IMR-90 (cell line): Measurements from ENCODE around the gene FRK. TPM values are rescaled to one million over a fixed set of nuclear protein-coding genes. Genes with fewer than 3 reads are reported as not detected.

Experiments
- ATAC-seq: fragments of 200-7000 bp; cut with Tn5 transposase; 2 replicates; pipeline ENCODE4 v1.9.1; 2020; ENCODE audit warnings: low read depth, mild to moderate bottlenecking, moderate library complexity
- BruUV-seq: library from RNA; stranded (reverse); fragments of 400-500 nt; replicated peaks from 2 replicates; lab custom pipeline; 2021; lab: Mats Ljungman, UMichigan
- CTCF ChIA-PET: fragments of 300-600 bp; formaldehyde crosslinking; extraction: SDS; loops from one replicate; lab custom pipeline; 2021; ENCODE audit warnings: antibody characterized with exemption; lab: Yijun Ruan, JAX
- POLR2A ChIA-PET: fragments of 300-600 bp; sonication (Branson Sonifier 250); formaldehyde crosslinking; loops from one replicate; lab custom pipeline; 2022; ENCODE audit warnings: antibody characterized with exemption; ENCODE audit not compliant: unreplicated experiment; lab: Charles Lee
- DNase-seq: peaks from one replicate; pipeline ENCODE4 v3.0.0; 2013
- H2AFZ ChIP-seq: replicated peaks from 2 replicates; pipeline ENCODE3; 2013; ENCODE audit warnings: low read length, mild to moderate bottlenecking; ENCODE audit not compliant: poor library complexity
- H2AK5ac ChIP-seq: 2 replicates; pipeline ENCODE4 v1.6.1; 2013; ENCODE audit warnings: low read depth, low read length, inconsistent platforms
- H2AK9ac ChIP-seq: replicated peaks from 2 replicates; pipeline ENCODE3; 2013; ENCODE audit warnings: mild to moderate bottlenecking, low read depth, low read length, moderate library complexity; ENCODE audit not compliant: poor library complexity
- H2BK120ac ChIP-seq: 2 replicates; pipeline ENCODE4 v1.6.1; 2013; ENCODE audit warnings: low read depth, low read length, inconsistent platforms
- H2BK15ac ChIP-seq: 3 replicates; pipeline ENCODE4 v1.6.1; 2013; ENCODE audit warnings: low read depth, low read length, inconsistent platforms
- H2BK20ac ChIP-seq: 2 replicates; pipeline ENCODE4 v1.6.1; 2013; ENCODE audit warnings: low read depth, mild to moderate bottlenecking, inconsistent platforms, low read length, moderate library complexity
- H2BK5ac ChIP-seq: 2 replicates; pipeline ENCODE4 v1.6.1; 2013; ENCODE audit warnings: mild to moderate bottlenecking, low read depth, low read length, inconsistent platforms; ENCODE audit not compliant: poor library complexity, severe bottlenecking
- H3K14ac ChIP-seq: replicated peaks from 2 replicates; pipeline ENCODE4 v1.6.1; 2013; ENCODE audit warnings: low read depth, low read length, inconsistent platforms
- H3K18ac ChIP-seq: 2 replicates; pipeline ENCODE4 v1.6.1; 2013; ENCODE audit warnings: low read depth, low read length, control low read depth
- H3K23ac ChIP-seq: 2 replicates; pipeline ENCODE4 v1.6.1; 2013; ENCODE audit warnings: low read depth, low read length, inconsistent platforms
- H3K27ac ChIP-seq: 2 replicates; pipeline ENCODE4 v1.5.1; 2013; ENCODE audit warnings: mild to moderate bottlenecking, control low read depth, low read length; ENCODE audit not compliant: insufficient read depth
- H3K27me3 ChIP-seq: 2 replicates; pipeline ENCODE4 v1.6.1; 2013; ENCODE audit warnings: low read length; ENCODE audit not compliant: control insufficient read depth, insufficient read depth
- H3K36me3 ChIP-seq: 2 replicates; pipeline ENCODE4 v1.6.1; 2013; ENCODE audit warnings: low read length, mixed read lengths; ENCODE audit not compliant: control insufficient read depth, insufficient read depth
- H3K4ac ChIP-seq: 2 replicates; pipeline ENCODE4 v1.6.1; 2013; ENCODE audit warnings: low read depth, low read length, inconsistent platforms
- H3K4me1 ChIP-seq: 2 replicates; pipeline ENCODE4 v1.6.1; 2013; ENCODE audit warnings: low read length, mixed read lengths; ENCODE audit not compliant: control insufficient read depth, insufficient read depth
- H3K4me2 ChIP-seq: 2 replicates; pipeline ENCODE4 v1.6.1; 2013; ENCODE audit warnings: low read depth, mild to moderate bottlenecking, control low read depth, low read length, moderate library complexity
- H3K4me3 ChIP-seq: 2 replicates; pipeline ENCODE4 v1.5.1; 2013; ENCODE audit warnings: low read depth, mild to moderate bottlenecking, control low read depth, low read length, moderate library complexity; ENCODE audit not compliant: insufficient read depth
- H3K56ac ChIP-seq: 2 replicates; pipeline ENCODE4 v1.6.1; 2013; ENCODE audit warnings: low read length, inconsistent platforms; ENCODE audit not compliant: insufficient read depth; ENCODE audit errors: extremely low read depth
- H3K79me1 ChIP-seq, 2 experiments: 2 replicates each; pipeline ENCODE4 v1.6.1; 2013; ENCODE audit warnings: low read length in 2 of 2, inconsistent platforms in 1 of 2, low read depth in 1 of 2
- H3K9ac ChIP-seq: 2 replicates; pipeline ENCODE4 v1.6.1; 2013; ENCODE audit warnings: low read depth, low read length, control low read depth
- H3K9me1 ChIP-seq: 2 replicates; pipeline ENCODE4 v1.6.1; 2013; ENCODE audit warnings: low read length, inconsistent platforms; ENCODE audit not compliant: insufficient read depth
- H3K9me3 ChIP-seq: 2 replicates; pipeline ENCODE4 v1.6.1; 2013; ENCODE audit warnings: low read length; ENCODE audit not compliant: control insufficient read depth, insufficient read depth
- H4K20me1 ChIP-seq: 2 replicates; pipeline ENCODE4 v1.6.1; 2013; ENCODE audit warnings: low read length, inconsistent platforms; ENCODE audit not compliant: insufficient read depth
- H4K5ac ChIP-seq: 2 replicates; pipeline ENCODE4 v1.6.1; 2013; ENCODE audit warnings: mild to moderate bottlenecking, low read depth, low read length, control low read depth
- H4K8ac ChIP-seq, 2 experiments: 2 replicates each; pipeline ENCODE4 v1.6.1; 2013; ENCODE audit warnings: low read depth in 2 of 2, low read length in 2 of 2, control low read depth in 1 of 2, inconsistent platforms in 1 of 2
- H4K91ac ChIP-seq: 2 replicates; pipeline ENCODE4 v1.6.1; 2013; ENCODE audit warnings: low read depth, low read length, inconsistent platforms; ENCODE audit not compliant: insufficient read depth
- BHLHE40 ChIP-seq: fragments of 150-350 bp; IDR thresholded peaks from 2 replicates; pipeline ENCODE4 v1.6.1; 2016; ENCODE audit warnings: mild to moderate bottlenecking, low read depth, low read length
- CHD1 ChIP-seq: IDR thresholded peaks from 2 replicates; pipeline ENCODE4 v1.6.1; 2012; ENCODE audit warnings: low read depth, low read length, improper control_type of control experiment
- CTCF ChIP-seq: conservative IDR thresholded peaks from 2 replicates; pipeline ENCODE4 v1.5.1; 2012; ENCODE audit warnings: mild to moderate bottlenecking, low read depth, low read length, improper control_type of control experiment
- ELK1 ChIP-seq: fragments of 150-350 bp; IDR thresholded peaks from 2 replicates; pipeline ENCODE4 v1.6.1; 2016; ENCODE audit warnings: low read depth, mild to moderate bottlenecking, low read length, moderate library complexity, borderline replicate concordance
- MAFK ChIP-seq: IDR thresholded peaks from 2 replicates; pipeline ENCODE4 v1.6.1; 2012; ENCODE audit warnings: low read depth, low read length, improper control_type of control experiment
- MAZ ChIP-seq: IDR thresholded peaks from 2 replicates; pipeline ENCODE4 v1.6.1; 2012; ENCODE audit warnings: low read depth, mild to moderate bottlenecking, low read length, improper control_type of control experiment, moderate library complexity, borderline replicate concordance
- MXI1 ChIP-seq: IDR thresholded peaks from 2 replicates; pipeline ENCODE4 v1.6.1; 2012; ENCODE audit warnings: low read depth, mild to moderate bottlenecking, low read length, moderate library complexity, borderline replicate concordance
- POLR2A ChIP-seq: IDR thresholded peaks from 2 replicates; pipeline ENCODE4 v1.6.1; 2012; ENCODE audit warnings: mild to moderate bottlenecking, low read depth, low read length
- RAD21 ChIP-seq: IDR thresholded peaks from 2 replicates; pipeline ENCODE4 v1.6.1; 2012; ENCODE audit warnings: low read length, improper control_type of control experiment
- RCOR1 ChIP-seq: IDR thresholded peaks from 2 replicates; pipeline ENCODE4 v1.6.1; 2012; ENCODE audit warnings: mild to moderate bottlenecking, low read length, improper control_type of control experiment; ENCODE audit not compliant: insufficient replicate concordance
- RFX5 ChIP-seq: IDR thresholded peaks from 2 replicates; pipeline ENCODE4 v1.8.0; 2012; ENCODE audit warnings: low read depth, mild to moderate bottlenecking, low read length, moderate library complexity
- SMC3 ChIP-seq: fragments of 150-350 bp; IDR thresholded peaks from 2 replicates; pipeline ENCODE4 v1.6.1; 2016; ENCODE audit warnings: low read depth, mild to moderate bottlenecking, antibody characterized with exemption, low read length, moderate library complexity
- WGBS, 2 experiments: methylation state at CpG; one replicate each; pipeline versions ENCODE4 v1.1.5 to v1.1.7; 2013; ENCODE audit warnings: missing lambda C conversion rate in 2 of 2; ENCODE audit not compliant: insufficient read length in 1 of 2; ENCODE audit errors: extremely low coverage in 2 of 2; 5-methylcytosine and 5-hydroxymethylcytosine counted together
- dilution Hi-C: fragments of 300-500 bp; cut with HindIII; formaldehyde crosslinking; loops from one replicate; pipeline ENCODE4 v1.14.3; 2018; ENCODE audit warnings: low sequenced_read_pairs; ENCODE audit not compliant: unreplicated experiment
- in situ Hi-C: fragments of 300-500 bp; cut with MboI; formaldehyde crosslinking; loops from 3 replicates; pipeline ENCODE4 v1.14.3; 2019; ENCODE audit warnings: low sequenced_read_pairs, inconsistent platforms, mixed read lengths
- intact Hi-C: fragments of 100-400 bp; cut with micrococcal nuclease; formaldehyde crosslinking; loops from 2 replicates; pipeline ENCODE4 v1.10.0; 2022
- polyA plus RNA-seq, 3 experiments: library from polyadenylated mRNA; depleted of rRNA; stranded (reverse); fragments of >200 nt; gene quantifications; 2 replicates each; pipeline ENCODE4 v1.2.3, GENCODE V29; 2012; ENCODE audit warnings: low replicate concordance in 1 of 3
- total RNA-seq: library from RNA; depleted of rRNA; stranded (reverse); fragments of >200 nt; gene quantifications from 2 replicates; pipeline ENCODE4 v1.2.3, GENCODE V29; 2012

The FRK gene
- total and polyA plus RNA-seq, 2 of the 4 experiments (the other 2 are of a cell fraction): under 0.01 to 0.02 TPM

- Histone ChIP-seq H3K9me3 (no peaks in the 10 kb centered on the region), H4K5ac (no peak overlapping the region), H3K14ac (no peak overlapping the region), H3K9ac (no peak overlapping the region), H2BK5ac (no peak overlapping the region), H3K18ac (no peak overlapping the region), H4K91ac (no peak overlapping the region), H3K4me3 (no peak overlapping the region), H3K4me2 (no peak overlapping the region), H2AK5ac (no peak overlapping the region), H2BK20ac (no peak overlapping the region), H4K8ac (no peak overlapping the region), H2AFZ (no peak overlapping the region), H3K4ac (no peak overlapping the region), H3K9me1 (no peaks in the 10 kb centered on the region), H3K27me3 (no peaks in the 10 kb centered on the region; the same call in 1 of the 2 replicates), H2BK15ac (no peak overlapping the region), H3K4me1 (no peaks in the 10 kb centered on the region), H3K23ac (no peak overlapping the region), H3K36me3 (no peaks in the 10 kb centered on the region), H3K79me1 (no peaks in the 10 kb centered on the region), H3K56ac (no peak overlapping the region), H3K27ac (no peak overlapping the region), H4K20me1 (no peaks in the 10 kb centered on the region; the same call in 1 of the 2 replicates), H2BK120ac (no peak overlapping the region), H2AK9ac (no peak overlapping the region)
- ATAC-seq: no peak
- ChIA-PET CTCF (no interaction called here), POLR2A (no interaction called here)
- intact Hi-C loops (loop anchor here (5.0 to 10.0 kb wide), 3 partner anchors 413 to 1905 kb away; no protein-coding TSS in a partner anchor), dilution Hi-C loops (no loop called here), in situ Hi-C loops (loop anchor here (10.0 kb wide), 1 partner anchor 1155 kb away; no protein-coding TSS in a partner anchor)
- TF ChIP-seq MXI1 (no peak), BHLHE40 (no peak), POLR2A (no peak), RAD21 (no peak), CHD1 (no peak), RCOR1 (no peak), ELK1 (no peak), MAZ (no peak), RFX5 (no peak), MAFK (no peak), CTCF (no peak), SMC3 (no peak)
- BruUV-seq: no TSS peak
- WGBS, 2 experiments: 66% methylated on average over 2 of the region's 4 CpGs; no CpG with 5 or more reads in 1 of the 2 experiments
- DNase-seq: no peak
Observed at GRCh38 chr6:115899730-115900282, 160.9 kb downstream of the FRK start.
